Breast epithelium (tissue), 4 donors: ENCODE results near the gene CLEC1A. TPM values are rescaled to one million over a fixed set of nuclear protein-coding genes. Genes with fewer than 3 reads are reported as not detected.
"Not testable (repeated sequence)": the region's sequence is repeated elsewhere in the genome, so short reads cannot be mapped to it uniquely, and the experiment has no call there.

Experiments
- DNase-seq, 2 donors: peaks; one replicate each; pipeline ENCODE4 v3.0.0-alpha.2; 2019; ENCODE audit warnings: low spot score in 2 of 2
- H3K27ac ChIP-seq, 2 donors: fragments of 200-600 bp; sonication (generic) in 1 of 2; one replicate each; pipeline ENCODE4 v1.5.1; 2016 to 2019; ENCODE audit warnings: mild to moderate bottlenecking in 1 of 2
- H3K27me3 ChIP-seq, 2 donors: fragments of 200-600 bp; sonication (generic) in 1 of 2; one replicate each; pipeline versions ENCODE4 v1.5.1 to v1.6.0; 2017 to 2019; ENCODE audit warnings: control low read depth in 1 of 2, mild to moderate bottlenecking in 1 of 2
- H3K36me3 ChIP-seq: fragments of 200-600 bp; one replicate; pipeline ENCODE4 v1.5.1; 2019
- H3K4me1 ChIP-seq, 2 donors: fragments of 200-600 bp; sonication (generic); one replicate each; pipeline ENCODE4 v1.5.1; 2016 to 2019; ENCODE audit warnings: control low read depth in 1 of 2
- H3K4me3 ChIP-seq, 3 donors: fragments of 200-600 bp; sonication (generic); 1 replicate in 2 of 3; 2 replicates in 1 of 3; pipeline ENCODE4 v1.5.1; 2016 to 2019; ENCODE audit warnings: mild to moderate bottlenecking in 3 of 3, moderate library complexity in 2 of 3
- H3K9me3 ChIP-seq, 2 donors: fragments of 200-600 bp; sonication (generic) in 1 of 2; one replicate each; pipeline ENCODE4 v1.5.1; 2016 to 2019; ENCODE audit warnings: control low read depth in 1 of 2
- POLR2A ChIP-seq: fragments of 450-650 bp; IDR thresholded peaks from one replicate; pipeline ENCODE4 v1.6.1; 2016; ENCODE audit warnings: antibody characterized with exemption, mild to moderate bottlenecking, moderate library complexity
- POLR2AphosphoS5 ChIP-seq, 3 donors: sonication (generic); formaldehyde crosslinking; IDR thresholded peaks; one replicate each; pipeline ENCODE4 v1.6.1; 2017; ENCODE audit warnings: antibody characterized with exemption in 3 of 3
- intact Hi-C: fragments of 100-400 bp; cut with DNase I; formaldehyde crosslinking; loops from one replicate; pipeline ENCODE4 v1.15.1; 2023; ENCODE audit warnings: low total_unique reads
- total RNA-seq, 3 donors: library from RNA; depleted of rRNA; stranded (reverse); fragments of >200 nt; gene quantifications; one replicate each; pipeline ENCODE4 v1.1.0, GENCODE V29; 2016
- TF ChIP-seq, protein P1 (sequence below), 3 donors: fragments of 450-650 bp; IDR thresholded peaks; one replicate each; pipeline ENCODE4 v1.5.1; 2016 to 2017; ENCODE audit warnings: antibody characterized with exemption in 3 of 3, mild to moderate bottlenecking in 3 of 3, moderate library complexity in 3 of 3

CLEC1A gene
- total RNA-seq, 3 donors from 2014 or later, result 1.9 to 6.9 (median 4.3) TPM

DNA sequence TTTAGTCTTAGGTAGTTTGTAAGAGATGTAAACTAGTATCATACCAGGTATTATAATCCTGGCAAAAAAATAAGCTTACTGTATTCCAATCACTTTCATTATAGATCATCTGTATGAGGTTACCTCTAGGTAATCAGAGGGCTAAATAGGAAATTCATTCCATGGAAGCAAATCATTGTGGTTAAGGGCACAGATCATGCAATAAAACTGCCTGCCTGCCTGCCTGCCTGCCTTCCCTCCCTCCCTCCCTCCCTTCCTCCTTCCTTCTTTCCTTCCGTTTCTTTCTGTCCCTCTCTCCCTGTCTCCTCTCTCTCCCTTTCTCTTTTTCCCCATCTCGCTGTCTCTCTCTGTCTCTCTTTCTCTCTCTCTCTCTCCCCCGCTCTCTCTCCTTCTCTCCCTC lies 71.5 kb downstream of the CLEC1A start:
- no peak overlapping the region for H3K4me3 ChIP-seq
- TF ChIP-seq POLR2A (no peak), POLR2AphosphoS5 (IDR thresholded peaks at IDR 0.05) (no peak)
- TF ChIP-seq, protein P1, sequence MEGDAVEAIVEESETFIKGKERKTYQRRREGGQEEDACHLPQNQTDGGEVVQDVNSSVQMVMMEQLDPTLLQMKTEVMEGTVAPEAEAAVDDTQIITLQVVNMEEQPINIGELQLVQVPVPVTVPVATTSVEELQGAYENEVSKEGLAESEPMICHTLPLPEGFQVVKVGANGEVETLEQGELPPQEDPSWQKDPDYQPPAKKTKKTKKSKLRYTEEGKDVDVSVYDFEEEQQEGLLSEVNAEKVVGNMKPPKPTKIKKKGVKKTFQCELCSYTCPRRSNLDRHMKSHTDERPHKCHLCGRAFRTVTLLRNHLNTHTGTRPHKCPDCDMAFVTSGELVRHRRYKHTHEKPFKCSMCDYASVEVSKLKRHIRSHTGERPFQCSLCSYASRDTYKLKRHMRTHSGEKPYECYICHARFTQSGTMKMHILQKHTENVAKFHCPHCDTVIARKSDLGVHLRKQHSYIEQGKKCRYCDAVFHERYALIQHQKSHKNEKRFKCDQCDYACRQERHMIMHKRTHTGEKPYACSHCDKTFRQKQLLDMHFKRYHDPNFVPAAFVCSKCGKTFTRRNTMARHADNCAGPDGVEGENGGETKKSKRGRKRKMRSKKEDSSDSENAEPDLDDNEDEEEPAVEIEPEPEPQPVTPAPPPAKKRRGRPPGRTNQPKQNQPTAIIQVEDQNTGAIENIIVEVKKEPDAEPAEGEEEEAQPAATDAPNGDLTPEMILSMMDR (IDR thresholded peaks at IDR 0.05), result no peak
- H3K4me1 ChIP-seq, result no peaks in the 10 kb centered on the region
- intact Hi-C loops, result no loop called here
- no peak overlapping the region for H3K27ac ChIP-seq
- DNase-seq, result no peak
- no peaks in the 10 kb centered on the region for H3K27me3 ChIP-seq
- no peaks in the 10 kb centered on the region for H3K9me3 ChIP-seq
- H3K36me3 ChIP-seq, result no peaks in the 10 kb centered on the region

DNA sequence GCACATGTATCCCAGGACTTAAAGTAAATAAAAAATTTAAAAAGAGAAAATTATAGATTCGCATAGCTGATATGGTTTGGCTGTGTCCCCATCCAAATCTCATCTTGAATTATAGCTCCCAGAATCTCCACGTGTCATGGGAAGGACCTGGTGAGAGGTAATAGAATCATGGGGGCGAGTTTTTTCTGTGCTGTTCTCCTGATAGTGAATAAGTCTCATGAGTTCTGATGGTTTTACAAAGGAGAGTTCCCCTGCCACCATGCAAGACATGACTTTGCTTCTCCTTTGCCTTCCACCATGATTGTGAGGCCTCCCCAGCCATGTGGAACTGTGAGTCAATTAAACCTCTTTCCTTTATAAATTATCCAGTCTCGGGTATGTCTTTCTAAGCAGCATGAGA lies 72.1 kb downstream of the CLEC1A start:
- H3K4me3 ChIP-seq, H3K9me3 ChIP-seq, DNase-seq, H3K27ac ChIP-seq, intact Hi-C loops, H3K27me3 ChIP-seq, H3K4me1 ChIP-seq, H3K36me3 ChIP-seq: not testable (repeated sequence)

DNA sequence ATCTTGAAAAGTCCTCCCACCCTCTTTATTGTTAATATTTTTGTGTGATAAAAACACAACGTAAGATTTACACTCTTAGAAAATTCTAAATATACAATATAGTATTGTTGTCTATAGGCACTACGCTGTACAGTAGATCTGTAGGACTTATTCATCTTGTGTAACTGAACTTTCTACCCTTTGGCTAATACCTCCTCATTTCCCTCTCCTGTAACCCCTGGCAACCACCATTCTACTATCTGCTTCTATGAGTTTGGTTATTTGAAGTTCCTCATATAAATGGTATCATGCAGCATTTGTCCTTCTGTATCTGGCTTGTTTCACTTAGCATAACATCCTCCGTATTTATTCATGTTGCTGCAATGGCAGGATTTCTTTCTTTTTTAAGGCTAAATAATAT lies 73.5 kb downstream of the CLEC1A start:
- TF ChIP-seq, protein P1 (IDR thresholded peaks at IDR 0.05), result no peak
- TF ChIP-seq POLR2A (no peak), POLR2AphosphoS5 (IDR thresholded peaks at IDR 0.05) (no peak)
- Histone ChIP-seq H3K27me3 (no peaks in the 10 kb centered on the region), H3K4me3 (no peak overlapping the region), H3K27ac (no peak overlapping the region), H3K9me3 (no peaks in the 10 kb centered on the region), H3K36me3 (no peaks in the 10 kb centered on the region), H3K4me1 (no peaks in the 10 kb centered on the region)
- intact Hi-C loops, result no loop called here
- no peak for DNase-seq

DNA sequence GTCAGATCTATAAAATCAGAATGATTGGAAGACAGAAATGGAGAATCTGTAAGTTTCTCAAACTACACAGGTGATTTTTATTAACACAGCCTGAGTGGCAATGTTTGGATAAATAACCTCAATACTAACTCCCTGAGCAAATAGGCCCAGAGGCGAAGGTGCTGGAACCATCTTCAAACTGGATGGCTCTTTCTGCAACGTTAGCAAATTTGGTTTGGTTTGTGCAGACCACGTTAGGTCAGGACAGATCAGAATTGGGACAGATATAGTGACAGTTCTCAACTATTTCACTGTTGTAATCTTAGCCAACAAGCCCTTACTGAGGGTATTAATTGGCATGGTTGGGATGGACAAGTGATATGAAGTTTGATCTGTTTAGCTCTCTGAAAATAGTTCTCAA lies 77.4 kb downstream of the CLEC1A start:
- intact Hi-C loops, result no loop called here
- TF ChIP-seq POLR2AphosphoS5 (IDR thresholded peaks at IDR 0.05) (no peak), POLR2A (no peak)
- TF ChIP-seq, protein P1 (IDR thresholded peaks at IDR 0.05), result no peak
- no peaks in the 10 kb centered on the region for H3K36me3 ChIP-seq

More for the DNA sequence above, 77.4 kb downstream of the CLEC1A start:
- Histone ChIP-seq H3K27ac (no peak overlapping the region), H3K4me3 (no peak overlapping the region), H3K9me3 (no peaks in the 10 kb centered on the region), H3K4me1 (no peaks in the 10 kb centered on the region), H3K27me3 (no peaks in the 10 kb centered on the region)
- DNase-seq, result no peak

Other genes with a start within 250 kb of the CLEC1A start
- gene CLEC2B, start 229.6 kb downstream of the CLEC1A start, total RNA-seq, result 10 to 100 TPM; 18.4 to 36.1 (median 29.3) TPM
- not detected for gene KLRF2, start 217.5 kb downstream of the CLEC1A start, total RNA-seq
- gene CLEC2A, start 166.6 kb downstream of the CLEC1A start, total RNA-seq, result not detected
- 1 to 10 TPM in 2 of 3 donors, not detected in 1; 1.6 to 1.9 TPM for gene CLEC12A, start 127.6 kb downstream of the CLEC1A start, total RNA-seq
- not detected for gene CLEC1B, start 99.9 kb downstream of the CLEC1A start, total RNA-seq
- gene CLEC12B, start 88.4 kb downstream of the CLEC1A start, total RNA-seq, result under 1 TPM in 1 of 3 donors, not detected in 2; 0.16 TPM
- gene CLEC9A, start 68.3 kb downstream of the CLEC1A start, total RNA-seq, result not detected
- gene CLEC7A, start 31.2 kb upstream of the CLEC1A start, total RNA-seq, result 10 to 100 TPM in 2 of 3 donors, 1 to 10 TPM in 1; 5.2 to 14.7 (median 13.8) TPM
- gene OLR1, start 73.1 kb upstream of the CLEC1A start, total RNA-seq, result 10 to 100 TPM in 1 of 3 donors, 1 to 10 TPM in 1, not detected in 1; 3.3 to 17.1 TPM
- gene TMEM52B, start 80.0 kb upstream of the CLEC1A start, total RNA-seq, result under 1 TPM in 2 of 3 donors, not detected in 1; 0.33 to 0.44 TPM
- 100 to 1,000 TPM; 146 to 182 (median 155) TPM for gene GABARAPL1, start 113.9 kb upstream of the CLEC1A start, total RNA-seq
- gene KLRD1, start 208.9 kb upstream of the CLEC1A start, total RNA-seq, result 1 to 10 TPM in 2 of 3 donors, under 1 TPM in 1; 0.96 to 2.5 (median 2.3) TPM